Right forelimb (tissue), 1 donor: ENCODE results near the gene FLYWCH2.
"Not testable (repeated sequence)": the region's sequence is repeated elsewhere in the genome, so short reads cannot be mapped to it uniquely, and the experiment has no call there.

Source experiments
- DNase-seq: peaks from one replicate; pipeline ENCODE4 v3.0.0-alpha.2; 2018

The FLYWCH2 gene

DNA sequence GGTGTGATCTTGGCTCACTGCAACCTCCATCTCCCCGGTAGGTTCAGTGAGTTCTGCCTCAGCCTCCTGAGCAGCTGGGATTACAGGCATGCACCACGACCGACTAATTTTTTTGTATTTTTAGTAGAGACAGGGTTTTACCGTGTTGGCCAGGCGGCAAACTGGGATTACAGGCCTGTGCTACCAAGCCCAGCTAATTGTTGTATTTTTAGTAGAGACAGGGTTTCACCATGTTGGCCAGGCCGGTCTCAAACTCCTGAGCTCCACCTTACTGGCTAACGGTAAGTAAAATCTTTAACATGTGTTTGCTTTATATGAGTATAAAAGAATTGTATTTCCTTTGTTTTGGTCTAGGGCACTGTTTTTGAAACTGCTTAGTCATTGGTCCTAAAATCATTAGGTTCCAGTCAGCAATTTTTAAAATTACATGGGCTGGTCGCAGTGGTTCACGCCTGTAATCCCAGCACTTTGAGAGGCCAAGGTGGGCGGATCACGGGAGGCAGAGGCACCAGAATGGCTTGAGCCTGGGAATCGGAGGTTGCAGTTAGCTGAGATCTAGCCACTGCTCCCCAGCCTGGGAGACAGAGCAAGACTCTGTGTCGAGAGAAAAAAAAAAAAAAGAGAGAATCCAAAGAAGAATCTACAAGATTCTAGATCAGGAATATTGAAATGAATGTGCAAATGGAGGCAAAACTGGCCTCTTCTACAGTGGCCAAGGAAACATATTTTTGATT lies 32.3 kb downstream of the FLYWCH2 start:
- no peak for DNase-seq

DNA sequence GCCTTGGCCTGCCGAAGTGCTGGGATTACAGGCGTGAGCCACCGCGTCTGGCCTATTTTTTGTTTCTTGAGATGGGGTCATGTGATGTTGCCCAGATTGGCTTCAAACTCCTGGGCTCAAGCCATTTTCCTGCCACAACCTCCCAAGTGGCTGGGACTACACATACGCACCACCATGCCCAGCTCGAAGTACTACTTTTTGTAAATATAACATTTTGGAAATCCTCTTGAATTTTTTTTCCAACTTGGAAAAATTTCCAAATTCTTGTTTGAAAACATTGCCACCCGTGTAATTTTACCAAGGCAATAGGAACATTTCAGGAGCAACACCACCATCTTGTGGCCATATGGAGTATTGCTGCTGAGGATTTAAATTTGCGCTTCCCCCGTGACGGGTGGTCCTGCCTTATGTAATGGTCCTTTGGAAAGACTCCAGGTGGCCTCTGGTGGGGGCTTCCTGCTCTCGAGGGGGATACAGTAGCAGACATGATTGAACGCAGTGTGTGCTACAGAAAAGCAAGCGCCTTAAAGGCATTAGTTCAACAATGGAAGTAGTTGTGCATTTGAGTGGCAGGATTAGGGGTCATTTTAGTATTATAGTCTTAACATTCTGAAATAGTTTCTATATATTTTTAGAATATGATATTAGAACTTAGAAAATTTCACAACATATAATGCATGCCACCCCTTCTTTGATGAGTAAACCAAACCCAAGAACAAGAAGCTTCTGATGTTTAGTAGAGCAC lies 36.7 kb downstream of the FLYWCH2 start:
- peak; percentile 78 for DNase-seq

DNA sequence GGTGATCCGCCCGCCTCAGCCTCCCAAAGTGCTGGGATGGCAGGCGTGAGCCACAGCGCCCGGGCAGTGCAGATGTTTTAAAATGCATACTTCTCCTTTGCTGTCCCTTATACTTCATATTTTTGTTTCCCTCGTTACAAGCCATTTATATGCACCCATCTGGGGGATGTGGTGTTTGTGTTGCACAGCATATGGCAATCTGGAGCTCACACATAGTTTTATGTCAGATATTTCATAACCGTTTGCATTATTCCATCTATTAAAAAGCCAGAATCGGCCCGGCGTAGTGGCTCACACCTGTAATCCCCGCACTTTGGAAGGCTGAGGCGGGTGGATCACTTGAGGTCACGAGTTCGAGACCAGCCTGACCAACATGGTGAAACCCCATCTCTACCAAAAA lies 40.5 kb downstream of the FLYWCH2 start:
- no peak for DNase-seq

DNA sequence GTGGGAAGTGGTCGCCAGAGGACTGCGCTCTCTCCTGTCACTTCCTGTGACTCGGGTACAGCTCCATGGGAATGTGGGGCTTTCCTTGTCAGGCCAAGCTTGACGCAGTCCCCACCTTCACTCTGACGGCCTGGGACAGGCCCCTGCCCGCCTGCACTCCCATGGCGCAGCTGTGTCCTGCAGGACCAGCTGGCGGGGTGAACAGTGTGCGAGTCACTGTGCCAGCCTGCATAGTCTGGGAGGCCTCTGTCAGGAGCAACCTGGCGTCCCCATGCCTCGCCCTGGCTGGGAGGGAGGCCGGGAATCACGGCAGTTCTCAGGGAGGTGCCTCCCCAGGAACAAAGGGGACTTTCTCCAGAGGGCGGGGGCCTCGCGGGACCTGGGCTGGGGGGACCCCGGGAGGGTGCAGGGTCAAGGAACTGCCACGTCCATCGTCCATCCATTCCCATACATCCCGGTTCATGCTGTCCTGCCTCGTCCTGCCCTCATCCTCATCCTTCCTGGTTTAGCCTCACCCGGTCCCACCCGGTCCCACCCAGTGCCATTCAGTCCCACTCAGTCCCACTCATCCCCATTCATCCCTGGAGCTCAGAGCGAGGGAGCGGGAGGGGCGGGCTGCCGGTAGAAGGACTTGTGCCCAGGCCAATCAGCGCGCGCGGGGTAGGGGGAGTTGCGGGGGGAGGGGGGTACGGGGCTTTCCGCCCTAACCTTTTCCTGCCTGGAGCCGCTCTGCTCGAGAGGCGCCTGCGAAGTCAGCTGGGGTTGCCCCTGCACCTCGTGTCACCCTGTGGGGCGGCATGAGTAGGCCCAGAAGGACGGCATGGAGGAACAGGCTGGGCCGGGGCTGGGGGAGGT lies 42.1 kb downstream of the FLYWCH2 start:
- DNase-seq = no peak

DNA sequence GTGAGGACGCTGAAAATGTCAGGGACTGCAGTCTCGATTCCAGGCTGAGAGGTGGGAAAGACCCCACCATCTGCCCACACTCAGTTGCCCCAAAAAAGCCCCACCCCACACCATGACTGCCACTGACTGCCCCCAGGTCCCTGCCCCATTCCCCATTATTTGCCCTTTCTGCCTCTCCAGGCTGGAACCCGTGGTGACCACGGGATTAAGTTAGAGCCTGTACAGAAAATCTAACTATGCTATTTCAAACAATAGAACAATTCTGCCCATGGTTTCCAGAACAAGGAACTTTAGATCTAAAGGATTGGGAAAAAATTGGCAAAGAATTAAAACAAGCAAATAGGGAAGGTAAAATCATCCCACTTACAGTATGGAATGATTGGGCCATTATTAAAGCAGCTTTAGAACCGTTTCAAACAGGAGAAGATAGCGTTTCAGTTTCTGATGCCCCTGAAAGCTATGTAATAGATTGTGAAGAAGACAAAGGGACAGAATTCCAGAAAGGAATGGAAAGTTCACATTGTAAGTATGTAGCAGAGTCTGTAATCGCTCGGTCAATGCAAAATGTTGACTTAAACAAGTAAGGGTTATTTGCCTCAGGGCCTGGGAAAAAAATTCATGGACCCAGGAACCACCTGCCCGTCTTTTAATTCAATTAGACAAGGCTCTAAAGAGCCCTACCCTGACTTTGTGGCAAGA lies 43.1 kb downstream of the FLYWCH2 start:
- DNase-seq = no peak

DNA sequence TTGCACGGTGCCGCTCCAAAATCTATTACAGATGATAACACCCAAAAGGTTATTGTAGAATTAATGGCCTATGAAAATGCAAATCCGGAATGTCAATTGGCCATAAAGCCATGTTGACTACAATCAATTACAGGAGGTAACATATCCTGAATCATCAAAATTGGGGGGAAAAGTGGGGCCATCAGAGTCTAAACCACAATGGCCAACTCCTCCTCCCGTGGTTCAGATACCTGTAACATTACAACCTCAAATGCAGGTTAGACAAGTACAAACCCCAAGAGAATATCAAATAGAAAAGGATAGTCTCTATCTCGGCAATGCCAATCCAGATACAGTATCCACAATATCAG lies 43.6 kb downstream of the FLYWCH2 start:
- no peak for DNase-seq

DNA sequence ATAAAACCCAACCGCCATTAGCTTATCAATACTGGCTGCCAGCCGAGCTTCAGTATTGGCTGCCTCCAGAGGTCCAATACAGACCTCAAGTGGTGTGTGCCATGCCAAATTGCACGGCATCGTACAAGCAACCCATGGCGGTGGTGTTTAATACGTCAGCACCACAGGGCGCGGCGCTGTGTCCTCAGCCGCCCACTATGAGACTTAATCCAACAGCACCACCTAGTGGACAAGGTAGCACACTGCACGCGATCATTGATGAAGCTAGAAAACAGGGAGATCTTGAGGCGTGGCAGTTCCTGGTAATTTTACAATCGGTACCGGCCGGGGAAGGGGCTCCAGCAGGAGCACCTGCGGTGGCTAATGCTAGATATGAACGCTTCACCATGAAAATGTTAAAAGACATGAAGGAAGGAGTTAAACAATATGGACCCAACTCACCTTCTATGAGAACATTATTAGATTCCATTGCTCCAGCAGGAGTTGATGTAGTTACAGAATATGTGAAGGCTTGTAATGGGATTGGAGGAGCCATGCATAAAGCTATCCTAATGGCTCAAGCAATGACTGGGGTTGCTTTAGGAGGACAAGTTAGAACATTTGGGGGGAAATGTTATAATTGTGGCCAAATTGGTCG lies 44.1 kb downstream of the FLYWCH2 start:
- DNase-seq = peak; percentile 86

DNA sequence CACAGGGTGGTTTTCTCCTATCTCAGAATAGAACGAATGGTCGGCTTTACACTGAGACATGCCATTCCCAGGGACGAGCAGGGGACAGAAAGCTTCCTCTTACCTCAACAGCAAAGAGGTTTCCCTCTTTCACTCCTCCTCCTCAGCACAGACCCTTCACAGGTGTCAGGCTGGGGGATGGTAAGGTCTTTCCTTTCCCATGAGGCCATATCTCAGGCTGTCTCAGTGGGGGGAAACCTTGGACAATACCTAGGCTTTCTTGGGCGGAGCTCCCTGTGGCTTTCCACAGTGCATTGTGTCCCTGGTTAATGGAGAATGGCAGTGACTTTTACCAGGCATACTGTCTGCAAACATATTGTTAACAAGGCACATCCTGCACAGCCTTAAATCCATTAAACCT lies 45.1 kb downstream of the FLYWCH2 start:
- DNase-seq = not testable (repeated sequence)

DNA sequence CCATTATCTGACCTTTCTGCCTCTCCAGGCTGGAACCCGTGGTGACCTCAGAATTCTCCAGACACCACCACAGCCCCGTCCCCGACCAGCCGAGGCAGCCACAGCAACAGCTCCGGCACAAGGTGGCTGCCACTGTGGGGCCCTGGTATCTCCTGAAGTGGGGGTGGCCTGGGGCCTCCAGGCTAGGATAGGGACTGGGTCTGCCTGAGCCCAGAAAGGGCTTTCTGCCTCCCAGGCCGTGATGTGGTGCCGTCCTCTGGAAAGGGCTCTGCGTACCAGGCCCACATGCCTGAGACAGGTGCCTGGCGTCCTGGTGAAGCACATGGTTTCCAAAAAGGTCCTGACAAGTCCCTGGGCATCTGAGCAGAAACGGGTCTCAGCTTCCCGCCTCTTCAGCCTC lies 45.8 kb downstream of the FLYWCH2 start:
- no peak for DNase-seq

DNA sequence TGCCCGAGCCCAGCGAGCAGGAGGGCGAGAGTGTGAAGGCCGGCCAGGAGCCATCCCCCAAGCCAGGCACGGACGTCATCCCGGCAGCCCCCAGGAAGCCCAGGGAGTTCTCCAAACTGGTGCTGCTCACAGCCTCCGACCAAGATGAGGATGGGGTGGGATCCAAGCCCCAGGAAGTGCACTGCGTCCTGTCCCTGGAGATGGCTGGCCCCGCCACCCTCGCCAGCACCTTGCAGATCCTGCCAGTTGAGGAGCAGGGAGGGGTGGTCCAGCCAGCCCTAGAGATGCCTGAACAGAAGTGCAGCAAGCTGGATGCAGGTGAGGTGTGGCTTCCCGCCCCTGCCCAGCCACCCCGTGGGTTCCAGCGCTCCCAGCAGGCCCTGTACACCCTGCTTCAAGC lies 46.7 kb downstream of the FLYWCH2 start:
- no peak for DNase-seq

DNA sequence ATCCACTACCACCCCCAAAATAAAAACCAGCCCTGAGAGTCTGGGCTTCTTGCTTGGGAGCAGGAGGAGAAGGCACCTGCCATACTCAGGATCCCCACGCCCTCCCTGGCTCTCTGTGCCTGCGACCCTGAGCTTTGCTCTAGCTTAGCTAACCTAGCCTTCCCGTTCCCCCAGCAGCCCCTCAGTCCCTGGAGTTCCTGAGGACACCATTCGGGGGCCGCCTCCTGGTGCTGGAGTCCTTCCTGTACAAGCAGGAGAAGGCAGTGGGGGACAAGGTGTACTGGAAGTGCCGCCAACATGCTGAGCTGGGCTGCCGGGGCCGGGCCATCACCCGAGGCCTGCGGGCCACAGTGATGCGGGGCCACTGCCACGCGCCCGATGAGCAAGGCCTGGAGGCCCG lies 47.2 kb downstream of the FLYWCH2 start:
- no peak for DNase-seq

DNA sequence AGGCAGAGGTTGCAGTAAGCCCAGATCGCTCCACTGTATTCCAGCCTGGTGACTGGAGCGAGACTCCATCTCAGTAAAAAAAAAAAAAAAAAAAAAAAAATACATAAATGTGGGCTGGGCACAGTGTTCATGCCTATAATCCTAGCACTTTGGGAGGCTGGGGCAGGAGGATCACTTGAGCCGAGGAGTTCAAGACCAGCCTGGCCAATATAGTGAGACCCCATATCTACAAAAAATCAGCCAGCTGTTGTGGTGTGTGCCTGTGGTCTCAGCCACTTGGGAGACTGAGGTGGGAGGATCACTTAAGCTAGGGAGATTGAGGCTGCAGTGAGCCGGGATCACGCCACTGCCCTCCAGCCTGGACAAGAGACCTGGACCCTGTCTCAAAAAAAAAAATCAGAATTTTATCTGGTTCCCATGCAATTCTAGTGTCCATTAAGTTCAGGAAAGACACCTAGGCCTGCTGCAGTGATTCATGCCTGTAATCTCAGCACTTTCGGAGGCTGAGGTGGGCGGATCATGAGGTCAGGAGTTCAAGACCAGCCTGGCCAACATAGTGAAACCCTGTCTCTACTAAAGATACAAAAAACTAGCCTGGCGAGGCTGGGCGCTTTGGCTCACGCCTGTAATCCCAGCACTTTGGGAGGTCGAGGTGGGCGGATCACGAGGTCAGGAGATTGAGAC lies 48.4 kb downstream of the FLYWCH2 start:
- DNase-seq = not testable (repeated sequence)

DNA sequence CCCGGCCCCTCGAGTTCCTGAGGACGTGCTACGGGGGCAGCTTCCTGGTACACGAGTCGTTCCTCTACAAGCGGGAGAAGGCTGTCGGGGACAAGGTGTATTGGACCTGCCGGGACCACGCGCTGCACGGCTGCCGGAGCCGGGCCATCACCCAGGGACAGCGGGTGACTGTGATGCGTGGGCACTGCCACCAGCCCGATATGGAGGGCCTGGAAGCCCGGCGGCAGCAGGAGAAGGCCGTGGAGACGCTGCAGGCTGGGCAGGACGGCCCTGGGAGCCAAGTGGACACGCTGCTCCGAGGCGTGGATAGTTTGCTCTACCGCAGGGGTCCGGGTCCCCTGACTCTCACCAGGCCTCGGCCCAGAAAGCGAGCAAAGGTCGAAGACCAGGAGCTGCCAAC lies 50.1 kb downstream of the FLYWCH2 start:
- no peak for DNase-seq

DNA sequence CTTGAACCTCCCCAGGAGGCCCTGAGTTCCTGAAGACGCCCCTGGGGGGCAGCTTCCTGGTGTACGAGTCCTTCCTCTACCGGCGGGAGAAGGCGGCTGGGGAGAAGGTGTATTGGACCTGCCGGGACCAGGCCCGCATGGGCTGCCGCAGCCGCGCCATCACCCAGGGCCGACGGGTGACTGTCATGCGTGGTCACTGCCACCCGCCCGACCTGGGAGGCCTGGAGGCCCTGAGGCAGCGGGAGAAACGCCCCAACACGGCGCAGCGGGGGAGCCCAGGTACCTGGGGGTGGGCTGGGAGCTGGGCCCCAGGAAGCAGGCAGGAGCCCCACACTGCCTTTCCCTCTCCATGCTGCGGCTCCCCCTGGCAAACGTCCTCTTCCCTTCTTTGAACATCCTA lies 50.7 kb downstream of the FLYWCH2 start:
- no peak for DNase-seq

DNA sequence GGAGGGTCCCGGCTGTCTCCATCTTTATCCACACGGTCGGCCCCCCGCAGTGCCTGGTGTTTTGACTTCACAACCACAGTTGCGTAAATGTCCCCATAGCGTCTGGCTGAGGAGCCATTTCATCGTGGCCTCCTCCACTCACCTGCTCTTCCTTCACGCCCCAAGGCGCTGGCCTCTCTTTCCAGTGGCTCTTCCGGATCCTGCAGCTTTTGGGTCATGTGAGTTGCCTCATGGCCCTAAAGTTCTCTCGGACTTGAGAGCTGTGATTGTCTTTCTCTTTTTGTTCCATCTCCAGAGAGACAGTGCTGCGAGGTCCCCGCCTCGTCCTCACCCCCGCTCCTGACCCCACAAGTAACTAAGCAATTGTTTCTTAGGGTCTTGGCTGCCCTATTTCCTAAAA lies 51.4 kb downstream of the FLYWCH2 start:
- DNase-seq = no peak

DNA sequence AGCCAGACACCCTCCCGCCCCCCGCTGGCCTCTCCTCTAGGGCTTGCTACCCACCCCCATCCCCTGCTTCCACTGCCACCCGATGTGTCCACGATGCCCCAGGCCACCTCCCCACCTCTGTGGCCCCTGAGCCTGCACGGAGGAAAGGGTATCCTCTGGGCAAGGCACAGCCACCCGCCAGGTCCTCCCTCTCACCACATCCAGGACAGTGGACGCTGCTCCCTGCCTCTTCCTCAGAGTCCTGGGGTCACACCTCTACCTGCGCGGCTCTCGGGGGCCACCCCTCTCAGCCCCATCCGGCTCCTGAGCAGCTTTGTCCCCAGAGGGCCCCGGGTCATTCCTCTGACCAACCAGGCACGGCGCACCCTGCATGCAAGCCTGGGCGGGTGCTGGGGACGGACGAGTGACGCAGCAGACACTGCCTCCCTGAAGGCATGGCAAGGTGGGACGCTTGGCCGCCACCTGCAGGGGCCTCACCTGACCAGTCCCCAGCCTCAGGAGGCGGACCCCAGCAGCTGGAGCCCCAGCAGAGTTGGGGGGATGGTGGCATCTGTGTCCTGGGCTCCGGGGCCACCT lies 53.5 kb downstream of the FLYWCH2 start:
- DNase-seq = no peak

DNA sequence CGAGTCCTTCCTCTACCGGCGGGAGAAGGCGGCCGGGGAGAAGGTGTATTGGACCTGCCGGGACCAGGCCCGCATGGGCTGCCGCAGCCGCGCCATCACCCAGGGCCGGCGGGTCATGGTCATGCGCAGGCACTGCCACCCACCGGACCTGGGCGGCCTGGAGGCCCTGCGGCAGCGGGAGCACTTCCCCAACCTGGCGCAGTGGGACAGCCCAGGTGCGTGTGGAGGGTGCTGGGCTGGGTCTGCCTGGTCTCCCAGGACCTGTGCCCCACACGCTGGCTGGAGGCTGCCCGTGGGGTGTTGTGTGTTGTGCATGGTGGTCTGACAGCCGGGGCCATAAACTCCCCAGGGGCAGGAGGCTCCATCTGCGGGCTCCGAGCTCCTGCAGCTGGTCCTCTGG lies 54.2 kb downstream of the FLYWCH2 start:
- no peak for DNase-seq

DNA sequence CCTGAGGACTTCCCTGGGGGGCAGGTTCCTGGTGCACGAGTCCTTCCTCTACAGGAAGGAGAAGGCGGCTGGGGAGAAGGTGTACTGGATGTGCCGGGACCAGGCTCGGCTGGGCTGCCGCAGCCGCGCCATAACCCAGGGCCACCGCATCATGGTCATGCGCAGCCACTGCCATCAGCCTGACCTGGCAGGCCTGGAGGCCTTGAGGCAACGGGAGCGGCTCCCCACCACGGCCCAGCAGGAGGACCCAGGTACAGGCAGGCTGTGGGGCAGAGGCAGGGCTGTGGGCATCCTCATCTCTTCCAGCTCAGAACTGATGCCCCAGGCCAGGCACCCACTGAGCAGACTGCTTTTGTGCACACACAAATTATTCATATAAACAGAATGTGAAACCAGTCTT lies 55.2 kb downstream of the FLYWCH2 start:
- no peak for DNase-seq

DNA sequence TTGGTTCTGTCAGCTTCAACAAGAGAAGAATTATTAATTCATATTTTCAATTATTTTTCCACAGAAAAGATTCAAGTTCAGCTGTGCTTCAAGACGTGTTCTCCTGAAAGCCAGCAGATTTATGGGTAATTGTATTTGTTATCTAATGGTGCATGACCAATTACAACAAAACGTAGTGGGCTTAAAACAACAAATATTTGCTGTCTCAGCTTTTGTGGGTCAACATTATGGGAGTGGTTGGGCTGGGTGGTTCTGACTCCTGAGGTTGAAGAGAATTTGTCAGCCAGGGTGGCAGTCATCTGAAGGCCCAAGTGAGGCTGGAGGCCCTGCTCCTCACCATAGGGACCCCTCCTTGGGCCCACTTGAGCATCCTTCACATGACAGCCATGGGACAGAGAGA lies 57.0 kb downstream of the FLYWCH2 start:
- no peak for DNase-seq

DNA sequence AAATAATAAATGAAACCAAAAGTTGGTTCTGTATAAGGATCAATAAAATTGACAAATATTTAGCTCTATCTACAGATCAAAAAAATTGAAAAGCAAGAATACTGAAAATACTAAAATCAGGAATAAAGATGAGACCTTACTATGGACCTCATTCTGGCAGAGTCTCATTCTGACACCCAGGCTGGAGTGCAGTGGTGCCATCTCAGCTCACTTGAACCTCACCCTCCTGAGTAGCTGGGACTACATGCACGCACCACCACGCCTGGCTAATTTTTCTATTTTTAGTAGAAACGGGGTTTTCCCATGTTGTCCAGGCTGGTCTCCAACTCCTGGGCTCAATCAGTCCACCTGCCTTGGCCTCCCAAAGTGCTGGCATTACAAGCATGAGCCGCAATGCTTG lies 59.0 kb downstream of the FLYWCH2 start:
- DNase-seq = no peak

DNA sequence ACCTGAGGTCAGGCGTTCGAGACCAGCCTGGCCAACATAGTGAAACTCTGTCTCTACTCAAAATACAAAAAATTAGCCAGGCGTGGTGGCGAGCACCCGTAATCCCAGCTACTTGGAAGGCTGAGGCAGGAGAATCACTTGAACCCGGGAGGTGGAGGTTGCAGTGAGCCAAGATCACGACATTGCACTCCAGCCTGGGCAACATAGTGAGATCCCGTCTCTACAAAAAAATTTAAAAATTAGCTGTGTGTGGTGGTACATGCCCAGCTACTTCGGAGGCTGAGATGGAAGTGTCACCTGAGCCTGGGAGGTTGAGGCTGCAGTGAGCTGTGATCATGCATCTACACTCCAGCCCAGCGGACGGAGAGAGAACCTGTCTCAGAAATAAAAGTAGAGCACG lies 60.7 kb downstream of the FLYWCH2 start:
- not testable (repeated sequence) for DNase-seq

DNA sequence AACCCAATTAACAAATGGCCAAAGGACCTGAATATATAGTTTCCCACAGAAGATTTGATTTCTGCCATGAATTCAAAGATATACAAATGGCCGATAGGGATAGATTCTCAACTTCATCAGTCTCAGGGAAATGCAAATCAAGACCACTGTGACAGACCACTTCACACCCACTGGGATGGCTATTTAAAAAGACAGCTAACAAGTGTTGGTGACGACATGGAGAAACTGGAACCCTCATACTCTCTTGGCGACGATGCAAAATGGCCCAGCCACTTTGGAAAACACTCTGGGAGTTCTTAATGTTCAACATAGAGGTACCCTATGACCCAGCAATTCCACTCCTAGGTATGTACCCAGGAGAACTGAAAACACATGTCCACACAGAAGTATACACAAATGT lies 63.6 kb downstream of the FLYWCH2 start:
- DNase-seq = no peak
